Measurements from ENCODE around the gene B3GAT3.

GRCh38 chr11:62646825-62647608, 25.2 kb upstream of the B3GAT3 start:
- TF ChIP-seq CTCF (IDR thresholded peaks at IDR 0.05) = no peak
- no peak for TF ChIP-seq POLR2A (IDR thresholded peaks at IDR 0.05)
